NAMALWA (cell line): ENCODE measurements around the gene INPP5K.

ENCODE experiments used
- DNase-seq: peaks from one replicate; pipeline ENCODE4 v3.0.0-alpha.2; 2015; ENCODE audit warnings: low spot score

INPP5K gene

DNA sequence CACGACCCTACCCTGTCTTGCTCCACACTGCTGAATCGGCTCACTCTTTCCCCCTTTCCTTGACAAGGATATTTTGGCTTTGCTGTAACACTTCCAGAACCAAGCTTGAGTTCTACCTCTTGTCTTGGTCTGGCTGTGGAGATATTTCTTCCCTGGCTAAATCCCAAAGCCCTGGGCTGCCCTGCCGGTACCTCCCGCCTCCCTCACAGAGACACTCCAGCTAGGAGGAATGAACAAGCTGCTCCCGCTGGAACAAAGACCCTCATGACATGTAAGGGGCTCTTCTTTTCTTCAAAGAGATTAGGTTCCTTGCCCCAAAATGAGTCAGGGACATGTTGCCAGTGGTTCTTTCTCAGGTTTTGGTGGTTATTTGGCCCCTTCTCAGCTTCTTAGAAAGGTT is 10.8 kb downstream of the INPP5K start:
- DNase-seq: no peak

- DNase-seq: no peak
Measured at GRCh38 chr17:1504866-1505265, 11.5 kb downstream of the INPP5K start.

DNA sequence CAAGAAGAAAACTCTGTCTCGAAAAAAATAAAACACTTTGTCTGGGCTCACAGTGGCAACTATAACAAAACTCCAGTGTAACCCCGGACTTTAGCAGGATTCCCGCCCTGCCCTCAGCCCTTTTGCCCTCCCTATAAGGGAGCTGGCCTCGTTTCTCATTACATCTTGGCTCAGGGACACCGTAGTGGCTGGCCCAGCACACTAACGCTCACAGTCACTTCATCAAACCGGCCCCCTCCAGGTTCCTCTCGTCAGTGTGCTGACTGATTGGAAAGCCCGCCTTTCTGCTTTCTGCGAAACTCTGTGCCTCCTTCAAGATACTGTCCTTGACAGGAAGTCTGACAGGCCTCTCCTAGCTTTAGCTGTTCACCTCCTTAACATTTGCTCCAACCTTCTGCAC is 12.7 kb downstream of the INPP5K start:
- no peak for DNase-seq

DNA sequence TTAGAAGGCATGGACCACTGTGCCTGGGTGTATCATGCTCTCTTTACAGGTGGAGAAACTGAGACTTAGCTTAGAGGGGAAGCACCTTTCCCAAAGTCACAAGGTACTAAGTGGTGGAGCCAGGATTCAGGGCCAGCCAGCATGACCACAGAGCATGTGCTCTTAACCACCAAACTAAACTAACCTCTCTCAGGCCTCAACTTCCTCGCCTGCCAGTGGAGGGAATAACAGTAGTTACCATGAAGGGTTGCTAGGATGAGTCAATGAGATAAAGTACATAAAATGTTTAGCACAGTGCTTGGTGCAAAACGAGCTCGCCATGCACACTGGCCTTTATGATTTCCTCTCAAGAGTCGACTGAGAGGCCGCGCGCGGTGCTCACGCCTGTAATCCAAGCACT is 17.5 kb downstream of the INPP5K start:
- DNase-seq: no peak

- no peak for DNase-seq
Measured at GRCh38 chr17:1498233-1498632, 18.2 kb downstream of the INPP5K start.

- DNase-seq: no peak
Measured at GRCh38 chr17:1497831-1498230, 18.6 kb downstream of the INPP5K start.

- DNase-seq: no peak
Measured at GRCh38 chr17:1496869-1497268, 19.5 kb downstream of the INPP5K start.

DNA sequence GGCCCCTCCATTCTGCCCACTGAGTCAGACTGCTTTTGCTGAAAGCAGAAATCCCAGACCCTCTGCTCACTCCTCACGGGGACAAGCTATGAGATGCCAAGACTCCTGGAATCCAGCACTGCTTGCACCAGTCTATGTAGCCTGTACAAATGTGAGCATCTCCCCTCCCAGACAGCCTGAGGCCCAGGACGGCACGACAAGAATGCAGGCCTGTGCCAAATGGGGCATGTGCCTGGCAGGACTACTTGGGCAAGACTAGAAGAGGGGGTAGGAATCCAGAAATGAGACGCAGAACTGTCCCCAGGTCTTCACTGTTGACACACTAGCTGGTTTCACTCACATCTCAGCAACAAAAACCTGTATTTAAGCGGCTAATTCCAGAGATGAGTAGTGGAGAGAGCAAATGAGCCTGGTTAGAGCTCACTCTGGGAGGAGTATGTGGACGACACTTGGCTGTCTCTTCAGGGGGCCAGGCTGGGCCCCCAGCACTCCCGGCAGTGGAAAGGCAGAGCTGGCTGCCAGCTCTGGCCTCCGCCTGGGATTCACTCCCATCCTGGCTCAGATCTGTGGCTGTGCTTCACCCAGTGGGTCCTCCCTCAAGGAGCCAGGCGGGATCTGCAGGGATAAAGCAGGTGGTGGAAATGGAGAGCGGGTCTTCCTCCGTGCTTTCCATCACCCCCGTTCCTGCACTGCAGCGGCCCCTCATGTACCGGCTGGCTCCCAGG is 21.0 kb downstream of the INPP5K start:
- DNase-seq: no peak

GRCh38 chr17:1494736-1495253 is 21.6 kb downstream of the INPP5K start:
- no peak for DNase-seq

- no peak for DNase-seq
Measured at GRCh38 chr17:1494203-1494602, 22.2 kb downstream of the INPP5K start.

GRCh38 chr17:1493291-1493980 is 23.0 kb downstream of the INPP5K start:
- DNase-seq: no peak

DNA sequence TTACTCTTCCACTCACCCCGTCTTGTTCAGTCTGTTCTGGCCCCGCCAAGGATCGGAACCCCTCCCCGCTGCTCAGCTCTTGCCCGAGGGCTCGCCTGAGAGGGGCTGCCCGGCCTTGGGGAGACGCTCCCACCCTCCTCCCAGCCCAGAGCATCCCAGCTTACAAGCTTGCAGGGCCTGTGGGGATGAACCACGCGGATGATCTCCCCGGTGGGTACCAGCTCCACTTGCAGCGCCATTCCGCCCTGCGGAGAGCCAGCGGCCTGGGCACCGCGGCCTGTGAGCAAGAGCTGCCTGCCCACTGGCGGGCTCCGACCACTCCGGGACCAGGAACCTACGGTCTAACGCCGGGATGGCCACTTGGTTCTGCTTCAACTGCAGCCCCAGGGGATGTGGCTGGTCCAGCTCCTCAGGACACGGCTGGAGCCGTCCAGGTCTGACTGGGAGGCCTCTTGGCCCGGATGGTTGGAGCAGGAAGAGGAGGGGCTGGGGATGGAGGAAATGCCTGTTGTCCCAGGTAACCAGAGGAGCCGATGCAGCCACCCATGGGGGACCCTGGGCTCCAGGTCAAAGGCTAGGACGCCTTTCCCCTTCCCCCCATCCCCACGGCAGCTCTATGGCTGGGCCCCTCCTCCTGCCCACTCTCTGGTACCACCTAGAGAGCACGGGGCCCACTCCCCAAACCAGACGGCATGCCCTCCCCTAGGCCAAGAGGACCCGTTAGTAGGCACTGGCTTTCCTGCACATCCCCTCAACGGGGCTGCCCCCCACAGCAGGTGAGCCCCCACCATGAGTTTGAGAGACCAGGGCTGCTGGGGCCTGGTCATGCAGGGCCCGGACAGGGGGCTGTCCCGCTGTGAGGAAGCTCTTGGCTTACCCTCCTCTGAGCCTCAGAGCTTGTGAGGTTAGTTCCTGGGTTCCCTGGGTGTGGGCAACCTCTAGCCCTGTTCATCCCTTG is 23.9 kb downstream of the INPP5K start, which contains the start of gene MYO1C:
Gene MYO1C (minus strand): TSS at position 438 of the 958 bp plus-strand sequence. CDS start 199 bp downstream, at position 239.
- no peak for DNase-seq

- DNase-seq: peak; percentile 26
Measured at GRCh38 chr17:1491443-1492248, 24.8 kb downstream of the INPP5K start.

GRCh38 chr17:1490643-1491442 is 25.6 kb downstream of the INPP5K start:
- DNase-seq: peak; percentile 56

DNA sequence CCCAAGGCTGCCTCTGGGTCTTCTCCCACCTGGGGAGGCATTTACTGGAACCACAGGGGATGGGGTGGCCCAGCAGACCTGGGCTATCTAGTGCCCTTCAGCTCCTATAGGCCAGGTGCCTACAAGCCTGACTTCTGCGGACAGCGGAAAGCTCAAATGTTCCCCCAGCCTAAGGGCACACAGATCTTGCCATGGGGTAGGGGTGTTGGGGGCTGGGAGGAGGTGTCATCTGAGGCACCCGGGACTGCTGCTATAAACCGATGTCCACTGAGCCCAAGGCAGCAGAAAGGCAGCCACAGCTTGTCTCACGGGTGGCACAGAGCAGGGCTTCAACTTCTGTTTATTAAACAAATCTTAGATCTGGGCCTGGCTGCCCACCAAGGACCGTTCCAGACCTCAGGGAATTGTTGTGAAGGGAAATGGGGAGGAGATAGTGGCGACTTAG is 27.6 kb downstream of the INPP5K start:
- no peak for DNase-seq

DNA sequence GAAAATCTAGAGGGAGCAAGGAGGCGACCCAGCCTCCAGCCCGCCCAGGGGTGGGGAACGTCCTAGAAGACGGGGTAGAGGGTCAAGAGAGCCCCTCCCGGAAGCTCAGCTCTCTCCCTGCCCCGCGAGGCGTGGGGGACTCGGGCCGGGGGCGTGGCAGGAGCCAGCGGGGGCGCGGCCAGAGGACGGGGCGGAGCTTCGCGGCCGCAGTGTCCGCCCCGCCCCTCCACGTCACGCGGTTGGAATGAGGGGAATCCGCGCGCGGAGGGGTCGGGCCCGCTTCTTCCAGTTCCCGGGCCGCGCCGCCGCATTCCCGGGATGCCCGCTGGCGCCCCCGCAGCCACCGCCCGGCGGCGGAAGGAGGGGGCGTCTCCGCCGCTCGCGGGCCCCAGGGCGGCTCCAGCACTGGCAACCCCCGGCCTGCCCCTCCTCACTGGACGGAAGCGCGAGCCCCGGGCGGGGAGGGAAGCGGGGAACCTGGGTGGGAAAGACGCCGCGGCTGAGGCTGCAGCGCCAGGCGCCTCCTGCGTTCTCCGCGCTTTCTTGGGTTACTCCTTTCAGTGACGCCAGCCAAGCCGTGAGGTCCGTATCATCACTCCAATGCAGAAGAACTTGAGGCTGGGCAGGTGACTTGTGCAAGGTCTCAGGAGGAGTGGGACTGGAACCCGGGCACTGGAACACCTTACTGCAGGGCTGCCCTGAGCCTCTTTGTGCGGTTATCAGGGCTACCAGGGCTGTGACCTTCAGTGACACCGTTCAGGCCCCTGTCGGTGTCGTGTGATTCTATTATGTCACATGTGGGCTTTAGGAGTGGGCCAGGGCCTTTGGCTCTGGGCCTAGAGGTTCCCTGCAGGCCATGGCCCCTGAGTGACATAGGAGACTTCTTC is 28.2 kb downstream of the INPP5K start:
- DNase-seq: peak; percentile 54

- peak; percentile 88 for DNase-seq
Measured at GRCh38 chr17:1486802-1487695, 29.4 kb downstream of the INPP5K start.
